ENCODE measurements around the gene ATG9B.

DNA sequence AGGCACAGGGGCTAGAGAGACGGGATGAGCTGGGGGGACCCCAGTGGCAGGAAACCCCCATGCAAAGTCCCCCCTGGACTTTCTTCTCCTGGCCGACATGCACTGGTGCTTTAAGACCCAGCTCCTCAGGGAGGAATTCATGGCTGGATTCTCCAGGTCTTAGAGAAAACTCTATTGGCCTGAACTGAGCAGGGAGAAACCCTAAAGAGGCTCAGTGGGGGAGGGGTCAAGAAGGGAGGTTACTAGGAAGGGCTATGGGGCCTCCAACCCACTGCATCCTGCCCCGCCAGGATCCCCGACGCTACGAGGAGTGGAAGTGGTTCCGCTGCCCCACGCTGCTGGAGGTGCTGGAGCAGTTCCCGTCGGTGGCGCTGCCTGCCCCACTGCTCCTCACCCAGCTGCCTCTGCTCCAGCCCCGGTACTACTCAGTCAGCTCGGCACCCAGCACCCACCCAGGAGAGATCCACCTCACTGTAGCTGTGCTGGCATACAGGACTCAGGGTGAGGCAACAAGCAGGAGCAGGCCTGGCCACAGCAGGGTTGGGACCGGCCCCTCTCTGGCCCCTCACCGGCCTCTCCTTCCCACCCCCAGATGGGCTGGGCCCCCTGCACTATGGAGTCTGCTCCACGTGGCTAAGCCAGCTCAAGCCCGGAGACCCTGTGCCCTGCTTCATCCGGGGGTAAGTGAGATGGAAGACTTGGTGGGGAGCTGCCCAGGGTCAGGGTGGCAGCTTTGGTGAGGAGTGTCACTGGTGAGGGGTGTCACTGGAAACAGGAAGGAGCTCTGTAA is 13.8 kb downstream of the ATG9B start:
- TF ChIP-seq, protein P1, sequence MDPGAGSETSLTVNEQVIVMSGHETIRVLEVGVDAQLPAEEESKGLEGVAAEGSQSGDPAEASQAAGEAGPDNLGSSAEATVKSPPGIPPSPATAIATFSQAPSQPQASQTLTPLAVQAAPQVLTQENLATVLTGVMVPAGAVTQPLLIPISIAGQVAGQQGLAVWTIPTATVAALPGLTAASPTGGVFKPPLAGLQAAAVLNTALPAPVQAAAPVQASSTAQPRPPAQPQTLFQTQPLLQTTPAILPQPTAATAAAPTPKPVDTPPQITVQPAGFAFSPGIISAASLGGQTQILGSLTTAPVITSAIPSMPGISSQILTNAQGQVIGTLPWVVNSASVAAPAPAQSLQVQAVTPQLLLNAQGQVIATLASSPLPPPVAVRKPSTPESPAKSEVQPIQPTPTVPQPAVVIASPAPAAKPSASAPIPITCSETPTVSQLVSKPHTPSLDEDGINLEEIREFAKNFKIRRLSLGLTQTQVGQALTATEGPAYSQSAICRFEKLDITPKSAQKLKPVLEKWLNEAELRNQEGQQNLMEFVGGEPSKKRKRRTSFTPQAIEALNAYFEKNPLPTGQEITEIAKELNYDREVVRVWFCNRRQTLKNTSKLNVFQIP (CRISPR knock-in tag; IDR thresholded peaks at IDR 0.05; ENCODE audit: borderline replicate concordance, low read depth): no peak
- TF ChIP-seq ZNF70 (CRISPR knock-in tag; IDR thresholded peaks at IDR 0.05) (no peak), TOX (CRISPR knock-in tag; IDR thresholded peaks at IDR 0.05; ENCODE audit: borderline replicate concordance) (no peak), ZFP30 (CRISPR knock-in tag; IDR thresholded peaks at IDR 0.05) (no peak), ZFP3 (CRISPR knock-in tag; IDR thresholded peaks at IDR 0.05) (no peak), ESRRG (CRISPR knock-in tag; IDR thresholded peaks at IDR 0.05) (no peak), ISL1 (CRISPR knock-in tag; IDR thresholded peaks at IDR 0.05) (no peak), ARNTL (CRISPR knock-in tag; IDR thresholded peaks at IDR 0.05; ENCODE audit: borderline replicate concordance, low read depth) (no peak), PPARA (CRISPR knock-in tag; IDR thresholded peaks at IDR 0.05; ENCODE audit: borderline replicate concordance) (no peak), SNAI2 (CRISPR knock-in tag; IDR thresholded peaks at IDR 0.05) (no peak), PATZ1 (CRISPR knock-in tag; IDR thresholded peaks at IDR 0.05; ENCODE audit: borderline replicate concordance) (no peak), CREB5 (CRISPR knock-in tag; IDR thresholded peaks at IDR 0.05; ENCODE audit: low read depth) (no peak), ZNF565 (CRISPR knock-in tag; conservative IDR thresholded peaks at IDR 0.05; ENCODE audit: low read depth) (no peak), RARB (CRISPR knock-in tag; IDR thresholded peaks at IDR 0.05) (no peak)

All from SK-N-SH treated with all-trans-retinoic acid at 6 μM for 48 hours (cell line).